Adrenal gland (tissue), 5 donors: ENCODE data around the gene NQO2.

Source experiments
- POLR2A ChIP-seq, 2 donors: fragments of 450-650 bp; IDR thresholded peaks; one replicate each; pipeline ENCODE4 v1.6.1; 2017; ENCODE audit warnings: antibody characterized with exemption in 2 of 2, mild to moderate bottlenecking in 2 of 2, moderate library complexity in 1 of 2
- TF ChIP-seq, protein P1 (sequence below), 6 experiments: fragments of 450-650 bp in 4 of 6; fragments of 200-600 bp in 2 of 6; sonication (generic) in 1 of 6; IDR thresholded peaks; 1 replicate in 5 of 6; 2 replicates in 1 of 6; pipeline versions ENCODE4 v1.5.1 to v1.8.0; 2016 to 2021; ENCODE audit warnings: antibody characterized with exemption in 6 of 6, mild to moderate bottlenecking in 2 of 6, moderate library complexity in 1 of 6
- donor health status: DM: no; HTN: no; CAD: no.

DNA sequence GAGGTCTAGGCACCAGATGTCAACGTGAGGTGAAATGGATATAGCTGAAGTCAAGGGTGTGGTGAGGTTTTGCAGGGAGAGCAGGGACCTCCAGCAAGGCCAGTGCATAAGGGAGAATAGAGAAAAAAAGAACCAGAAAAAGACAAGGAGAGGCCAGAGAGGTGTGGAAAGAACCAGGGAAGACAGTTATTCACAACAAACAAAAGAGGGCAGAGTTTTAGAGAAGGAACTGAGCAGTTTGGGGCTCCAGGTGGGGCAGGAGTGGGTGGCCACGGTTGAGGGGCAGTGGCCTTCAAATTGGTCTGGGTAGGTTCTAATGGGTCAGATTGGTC, 11.6 kb upstream of the NQO2 start:
- TF ChIP-seq, protein P1, sequence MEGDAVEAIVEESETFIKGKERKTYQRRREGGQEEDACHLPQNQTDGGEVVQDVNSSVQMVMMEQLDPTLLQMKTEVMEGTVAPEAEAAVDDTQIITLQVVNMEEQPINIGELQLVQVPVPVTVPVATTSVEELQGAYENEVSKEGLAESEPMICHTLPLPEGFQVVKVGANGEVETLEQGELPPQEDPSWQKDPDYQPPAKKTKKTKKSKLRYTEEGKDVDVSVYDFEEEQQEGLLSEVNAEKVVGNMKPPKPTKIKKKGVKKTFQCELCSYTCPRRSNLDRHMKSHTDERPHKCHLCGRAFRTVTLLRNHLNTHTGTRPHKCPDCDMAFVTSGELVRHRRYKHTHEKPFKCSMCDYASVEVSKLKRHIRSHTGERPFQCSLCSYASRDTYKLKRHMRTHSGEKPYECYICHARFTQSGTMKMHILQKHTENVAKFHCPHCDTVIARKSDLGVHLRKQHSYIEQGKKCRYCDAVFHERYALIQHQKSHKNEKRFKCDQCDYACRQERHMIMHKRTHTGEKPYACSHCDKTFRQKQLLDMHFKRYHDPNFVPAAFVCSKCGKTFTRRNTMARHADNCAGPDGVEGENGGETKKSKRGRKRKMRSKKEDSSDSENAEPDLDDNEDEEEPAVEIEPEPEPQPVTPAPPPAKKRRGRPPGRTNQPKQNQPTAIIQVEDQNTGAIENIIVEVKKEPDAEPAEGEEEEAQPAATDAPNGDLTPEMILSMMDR (IDR thresholded peaks at IDR 0.05) = no peak
- no peak for TF ChIP-seq POLR2A (IDR thresholded peaks at IDR 0.05)
